GM12874 (cell line): ENCODE measurements around the gene IL5RA.

Source experiments
- CTCF ChIP-seq: IDR thresholded peaks from 2 replicates; pipeline ENCODE4 v1.5.1; 2011; ENCODE audit warnings: low read depth, mild to moderate bottlenecking, control low read depth, low read length, moderate library complexity; ENCODE audit not compliant: insufficient read depth

IL5RA gene

GRCh38 chr3:3119393-3119851 lies 9.2 kb upstream of the IL5RA start:
- TF ChIP-seq CTCF = no peak

- TF ChIP-seq CTCF = no peak
These were observed 7.5 kb upstream of the IL5RA start for GRCh38 chr3:3117651-3118050.

- TF ChIP-seq CTCF = no peak
These were observed 3.0 kb upstream of the IL5RA start for GRCh38 chr3:3113042-3113709.

- TF ChIP-seq CTCF = no peak
These were observed 681 bp upstream of the IL5RA start for GRCh38 chr3:3110749-3111361.

GRCh38 chr3:3109407-3110298 lies 521 bp downstream of the IL5RA start:
- no peak for TF ChIP-seq CTCF

- no peak for TF ChIP-seq CTCF
These were observed 2.3 kb downstream of the IL5RA start for GRCh38 chr3:3107858-3108257.

GRCh38 chr3:3107181-3107580 lies 3.0 kb downstream of the IL5RA start:
- no peak for TF ChIP-seq CTCF
